Endodermal cell (in vitro differentiated cells): Measurements from ENCODE around the gene DNAJC17. TPM values are rescaled to one million over a fixed set of nuclear protein-coding genes. Genes with fewer than 3 reads are reported as not detected.

Experiments used
- DNase-seq: peaks from one replicate; pipeline ENCODE4 v3.0.0-alpha.2; 2017
- H3K27ac ChIP-seq: 2 replicates; pipeline ENCODE4 v1.5.1; 2013; ENCODE audit warnings: mild to moderate bottlenecking, low read depth, low read length, moderate library complexity
- H3K27me3 ChIP-seq: 2 replicates; pipeline ENCODE4 v1.6.1; 2013; ENCODE audit warnings: mild to moderate bottlenecking, low read length, moderate library complexity; ENCODE audit not compliant: insufficient read depth, control insufficient read depth, poor library complexity, severe bottlenecking
- H3K36me3 ChIP-seq: 2 replicates; pipeline ENCODE4 v1.7.0; 2013; ENCODE audit warnings: mild to moderate bottlenecking, low read length, moderate library complexity; ENCODE audit not compliant: control insufficient read depth, insufficient read depth
- H3K4me1 ChIP-seq: one replicate; pipeline ENCODE4 v1.7.0; 2013; ENCODE audit warnings: low read length; ENCODE audit not compliant: control insufficient read depth, insufficient read depth
- H3K4me3 ChIP-seq: 2 replicates; pipeline ENCODE4 v1.5.1; 2013; ENCODE audit warnings: mild to moderate bottlenecking, low read length, moderate library complexity
- H3K9ac ChIP-seq: 2 replicates; pipeline ENCODE4 v1.6.1; 2013; ENCODE audit warnings: mild to moderate bottlenecking, low read length, moderate library complexity; ENCODE audit not compliant: poor library complexity, severe bottlenecking; ENCODE audit errors: extremely low read depth
- H3K9me3 ChIP-seq: 2 replicates; pipeline ENCODE4 v1.6.1; 2013; ENCODE audit warnings: mild to moderate bottlenecking, low read length, moderate library complexity; ENCODE audit not compliant: control insufficient read depth
- H3K27ac Mint-ChIP-seq: 2 replicates; pipeline ENCODE4 v1.8.0; 2020; ENCODE audit warnings: mixed read lengths
- H3K27me3 Mint-ChIP-seq: 2 replicates; pipeline ENCODE4 v1.8.0; 2021; ENCODE audit warnings: mild to moderate bottlenecking, mixed read lengths; ENCODE audit not compliant: insufficient read depth
- H3K36me3 Mint-ChIP-seq: 2 replicates; pipeline ENCODE4 v1.8.0; 2020; ENCODE audit warnings: low read depth, mixed read lengths
- H3K4me1 Mint-ChIP-seq: 2 replicates; pipeline ENCODE4 v1.8.0; 2020; ENCODE audit warnings: mixed read lengths
- H3K4me3 Mint-ChIP-seq: 2 replicates; pipeline ENCODE4 v1.8.0; 2020; ENCODE audit warnings: mild to moderate bottlenecking, moderate library complexity, mixed read lengths
- H3K9me3 Mint-ChIP-seq: 2 replicates; pipeline ENCODE4 v1.8.0; 2020; ENCODE audit warnings: mild to moderate bottlenecking, mixed read lengths
- CTCF ChIP-seq: fragments of 200-600 bp; sonication (generic); conservative IDR thresholded peaks from 2 replicates; pipeline ENCODE4 v1.5.0; 2021; ENCODE audit warnings: antibody characterized with exemption, mild to moderate bottlenecking
- WGBS, 2 experiments: methylation state at CpG; one replicate each; pipeline versions ENCODE4 v1.1.5 to v1.1.7; 2013; ENCODE audit warnings: missing lambda C conversion rate in 2 of 2, mixed read lengths in 1 of 2; ENCODE audit not compliant: insufficient coverage in 1 of 2, insufficient read length in 1 of 2; 5-methylcytosine and 5-hydroxymethylcytosine counted together
- total RNA-seq, 2 donors: library from RNA; stranded (reverse); fragmentation: NEBNext Ultra II Directional in 1 of 2; extraction: Animal tissue kit (Norgen Biotek cat#: 25700) in 1 of 2; gene quantifications; 2 replicates in 1 of 2; 3 replicates in 1 of 2; pipeline ENCODE4 v1.2.1, GENCODE V29; 2021

The DNAJC17 gene
- total RNA-seq, 2 donors from 2014 or later = 34.0 to 41.0 TPM

GRCh38 chr15:40832903-40833302, 25.6 kb upstream of the DNAJC17 start:
- H3K27me3 ChIP-seq = no peaks in the 10 kb centered on the region
- TF ChIP-seq CTCF = no peak
- H3K27me3 Mint-ChIP-seq = no peaks in the 10 kb centered on the region
- H3K4me1 Mint-ChIP-seq = peaks cover 5% of the 10 kb centered on the region
- no peaks in the 10 kb centered on the region for H3K9me3 Mint-ChIP-seq
- H3K36me3 Mint-ChIP-seq = peaks cover 4% of the 10 kb centered on the region
- no peak overlapping the region for H3K9ac ChIP-seq
- H3K27ac ChIP-seq = no peak overlapping the region
- no peak overlapping the region for H3K4me3 ChIP-seq
- H3K27ac Mint-ChIP-seq = no peak overlapping the region
- no peak overlapping the region for H3K4me3 Mint-ChIP-seq
- H3K9me3 ChIP-seq = no peaks in the 10 kb centered on the region
- no peaks in the 10 kb centered on the region for H3K4me1 ChIP-seq
- H3K36me3 ChIP-seq = no peaks in the 10 kb centered on the region
- no peak for DNase-seq

GRCh38 chr15:40831861-40832260, 24.6 kb upstream of the DNAJC17 start:
- Mint-ChIP-seq H3K36me3 (peaks cover 4% of the 10 kb centered on the region), H3K27me3 (no peaks in the 10 kb centered on the region), H3K27ac (no peak overlapping the region), H3K9me3 (no peaks in the 10 kb centered on the region), H3K4me3 (no peak overlapping the region), H3K4me1 (peaks cover 5% of the 10 kb centered on the region)
- TF ChIP-seq CTCF = no peak
- no peak overlapping the region for H3K4me3 ChIP-seq
- no peaks in the 10 kb centered on the region for H3K4me1 ChIP-seq
- 75 to 88% methylated on average over 1 of the region's 1 CpG for WGBS, 2 experiments
- H3K36me3 ChIP-seq = no peaks in the 10 kb centered on the region
- H3K9me3 ChIP-seq = no peaks in the 10 kb centered on the region
- no peak overlapping the region for H3K27ac ChIP-seq
- no peak overlapping the region for H3K9ac ChIP-seq
- H3K27me3 ChIP-seq = no peaks in the 10 kb centered on the region
- no peak for DNase-seq

GRCh38 chr15:40830884-40831283, 23.6 kb upstream of the DNAJC17 start:
- Mint-ChIP-seq H3K36me3 (peaks cover 4% of the 10 kb centered on the region), H3K27me3 (no peaks in the 10 kb centered on the region), H3K9me3 (no peaks in the 10 kb centered on the region), H3K4me3 (no peak overlapping the region), H3K27ac (no peak overlapping the region), H3K4me1 (peaks cover 5% of the 10 kb centered on the region)
- WGBS, 2 experiments = 60 to 83% methylated on average over 1 to 2 of the region's 2 CpGs
- H3K27ac ChIP-seq = no peak overlapping the region
- no peak for DNase-seq
- no peak for TF ChIP-seq CTCF
- H3K4me1 ChIP-seq = peaks cover 2% of the 10 kb centered on the region
- no peaks in the 10 kb centered on the region for H3K27me3 ChIP-seq
- no peaks in the 10 kb centered on the region for H3K36me3 ChIP-seq
- no peaks in the 10 kb centered on the region for H3K9me3 ChIP-seq
- no peak overlapping the region for H3K9ac ChIP-seq
- H3K4me3 ChIP-seq = no peak overlapping the region
